GM12878 (cell line): ENCODE measurements around the gene RNASE13.

Experiments used
- CHD4 ChIP-seq: fragments of 200-600 bp; sonication (generic); IDR thresholded peaks from 2 replicates; pipeline ENCODE4 v1.6.1; 2016; ENCODE audit warnings: mild to moderate bottlenecking
- MAX ChIP-seq: IDR thresholded peaks from 2 replicates; pipeline ENCODE4 v1.6.1; 2012; ENCODE audit warnings: low read depth, low read length, improper control_type of control experiment
- MTA3 ChIP-seq: IDR thresholded peaks from 2 replicates; pipeline ENCODE4 v1.6.1; 2012; ENCODE audit warnings: low read length, inconsistent platforms, borderline replicate concordance
- PML ChIP-seq: IDR thresholded peaks from 2 replicates; pipeline ENCODE4 v1.6.1; 2012; ENCODE audit warnings: low read length, inconsistent platforms
- POLR2A ChIP-seq: IDR thresholded peaks from 2 replicates; pipeline ENCODE4 v1.6.1; 2011; ENCODE audit warnings: low read depth, mild to moderate bottlenecking, low read length
- RAD21 ChIP-seq: IDR thresholded peaks from 2 replicates; pipeline ENCODE4 v1.6.1; 2011; ENCODE audit warnings: mild to moderate bottlenecking, low read depth, low read length, moderate library complexity; ENCODE audit not compliant: insufficient read depth
- RBBP5 ChIP-seq: fragments of 200-600 bp; sonication (generic); conservative IDR thresholded peaks from 2 replicates; pipeline ENCODE4 v1.6.1; 2016
- REST ChIP-seq: IDR thresholded peaks from 2 replicates; pipeline ENCODE4 v1.6.1; 2012; ENCODE audit warnings: mild to moderate bottlenecking, low read depth, low read length
- RFX5 ChIP-seq: IDR thresholded peaks from 2 replicates; pipeline ENCODE4 v1.6.1; 2011; ENCODE audit warnings: low read depth, low read length, improper control_type of control experiment
- SIN3A ChIP-seq: IDR thresholded peaks from 2 replicates; pipeline ENCODE4 v1.6.1; 2012; ENCODE audit warnings: low read depth, low read length, improper control_type of control experiment

- TF ChIP-seq REST (no peak), RFX5 (no peak), MTA3 (no peak), SIN3A (no peak), POLR2A (no peak), CHD4 (no peak), RAD21 (no peak), MAX (no peak), PML (no peak), RBBP5 (no peak)
Observed at GRCh38 chr14:21036751-21037150, 2.1 kb upstream of the RNASE13 start.
